HepG2 (cell line): Measurements from ENCODE around the gene SSC5D. TPM values are rescaled to one million over a fixed set of nuclear protein-coding genes. Genes with fewer than 3 reads are reported as not detected.

ENCODE experiments used
- CTCF ChIP-seq: sonication (generic); formaldehyde crosslinking; IDR thresholded peaks from 2 replicates; pipeline ENCODE4 v1.5.0; 2020; ENCODE audit warnings: mild to moderate bottlenecking, missing genetic modification reagents, moderate library complexity
- HNRNPL ChIP-seq: fragments of 200-400 bp; formaldehyde crosslinking; IDR thresholded peaks from 2 replicates; pipeline ENCODE4 v1.6.1; 2017; ENCODE audit warnings: mild to moderate bottlenecking, low read depth, low read length
- ISX ChIP-seq: sonication (generic); formaldehyde crosslinking; conservative IDR thresholded peaks from 2 replicates; pipeline ENCODE4 v1.5.0; 2020; ENCODE audit warnings: missing genetic modification reagents
- MAFF ChIP-seq: IDR thresholded peaks from 2 replicates; pipeline ENCODE4 v1.6.1; 2011; ENCODE audit warnings: low read depth, low read length, improper control_type of control experiment
- NR2F1 ChIP-seq, 2 experiments: fragments of 450-650 bp in 1 of 2; formaldehyde crosslinking in 1 of 2; IDR thresholded peaks; 2 replicates each; pipeline versions ENCODE4 v1.5.0 to v1.6.1; 2016 to 2020; ENCODE audit warnings: mild to moderate bottlenecking in 1 of 2, missing compliant biosample characterization in 1 of 2, missing genetic modification reagents in 1 of 2, moderate library complexity in 1 of 2
- PATZ1 ChIP-seq: sonication (generic); formaldehyde crosslinking; IDR thresholded peaks from 2 replicates; pipeline ENCODE4 v1.4.0; 2020; ENCODE audit warnings: missing genetic modification reagents
- POGK ChIP-seq: sonication (generic); formaldehyde crosslinking; conservative IDR thresholded peaks from 2 replicates; pipeline ENCODE4 v1.8.0; 2022; ENCODE audit warnings: mild to moderate bottlenecking, moderate library complexity, missing genetic modification reagents
- RBFOX2 ChIP-seq: fragments of 200-400 bp; formaldehyde crosslinking; IDR thresholded peaks from 2 replicates; pipeline ENCODE4 v1.6.1; 2017; ENCODE audit warnings: low read depth, mild to moderate bottlenecking, low read length
- SOX6 ChIP-seq, 2 experiments: fragments of 450-650 bp in 1 of 2; sonication (generic) in 1 of 2; formaldehyde crosslinking in 1 of 2; IDR thresholded peaks; 2 replicates each; pipeline versions ENCODE4 v1.4.0 to v1.6.1; 2017 to 2020; ENCODE audit warnings: antibody characterized with exemption in 1 of 2, mild to moderate bottlenecking in 1 of 2, missing genetic modification reagents in 1 of 2
- ZFX ChIP-seq: sonication (generic); formaldehyde crosslinking; IDR thresholded peaks from 2 replicates; pipeline ENCODE4 v1.4.0; 2020; ENCODE audit warnings: mild to moderate bottlenecking, low read depth, missing genetic modification reagents, moderate library complexity
- ZNF414 ChIP-seq: sonication (generic); formaldehyde crosslinking; IDR thresholded peaks from 2 replicates; pipeline ENCODE4 v1.5.0; 2020; ENCODE audit warnings: missing genetic modification reagents
- ZNF609 ChIP-seq: sonication (generic); formaldehyde crosslinking; IDR thresholded peaks from 2 replicates; pipeline ENCODE4 v1.4.0; 2020; ENCODE audit warnings: mild to moderate bottlenecking, missing genetic modification reagents, borderline replicate concordance
- ZNF691 ChIP-seq: sonication (generic); formaldehyde crosslinking; IDR thresholded peaks from 2 replicates; pipeline ENCODE4 v1.4.0; 2020; ENCODE audit warnings: missing genetic modification reagents, low read depth, mild to moderate bottlenecking, borderline replicate concordance
- ZSCAN25 ChIP-seq: sonication (generic); formaldehyde crosslinking; IDR thresholded peaks from 2 replicates; pipeline ENCODE4 v1.8.0; 2022; ENCODE audit warnings: mild to moderate bottlenecking, missing genetic modification reagents
- polyA plus RNA-seq, 8 experiments: library from polyadenylated mRNA; depleted of rRNA in 3 of 8; stranded (reverse) in 7 of 8; unstranded in 1 of 8; fragments of >200 nt; fragmentation: Illumina TruSeq in 4 of 8; extraction: Trizol in 4 of 8; gene quantifications; 2 replicates each; pipeline versions ENCODE4 v1.2.1 to v1.2.3, GENCODE V29; 2011 to 2016; ENCODE audit warnings: low read depth in 4 of 8, missing spikeins in 1 of 8, mixed read lengths in 1 of 8; ENCODE audit not compliant: insufficient read depth in 1 of 8
- total RNA-seq, 5 experiments: library from RNA; depleted of rRNA; stranded (reverse); fragments of >200 nt; fragmentation: Illumina TruSeq; extraction: Trizol; gene quantifications; 2 replicates each; pipeline ENCODE4 v1.2.3, GENCODE V29; 2016; ENCODE audit warnings: low read depth in 1 of 5

The SSC5D gene
- total and polyA plus RNA-seq, 2 of the 13 experiments (the other 11 are each of a cell fraction or from before 2014, with no cell fraction given), result not detected

- TF ChIP-seq MAFF (no peak), CTCF (0 out of 2 replicates have a peak, but pooled peaks have one; percentile 28), ZNF691 (CRISPR knock-in tag) (0 out of 2 replicates have a peak, but pooled peaks have one; percentile 19), ZNF609 (peak; percentile 51; the same call in 1 of the 2 replicates), NR2F1 (CRISPR knock-in tag; IDR thresholded peaks at IDR 0.05) (peak in 1 of 2 experiments; percentile 55; a peak in 3 of 4 replicates), ZNF414 (CRISPR knock-in tag) (no peak), ZFX (CRISPR knock-in tag) (peak; percentile 48; the same call in 1 of the 2 replicates), SOX6 (IDR thresholded peaks at IDR 0.05) (no peak), SOX6 (CRISPR knock-in tag; IDR thresholded peaks at IDR 0.05) (peak; percentile 14; the same call in 1 of the 2 replicates), ZSCAN25 (CRISPR knock-in tag) (no peak), HNRNPL (peak; percentile 75; the same call in 1 of the 2 replicates), PATZ1 (CRISPR knock-in tag) (peak; percentile 54), RBFOX2 (peak; percentile 65), POGK (CRISPR knock-in tag) (peak; percentile 59; the same call in 1 of the 2 replicates), ISX (CRISPR knock-in tag) (no peak)
These were observed 61.5 kb downstream of the SSC5D start (continued) for GRCh38 chr19:55549500-55550320.
